K562 treated with DMSO at 1 percent for 24 hours (cell line): ENCODE measurements around the gene TVP23B. TPM values are rescaled to one million over a fixed set of nuclear protein-coding genes. Genes with fewer than 3 reads are reported as not detected.

Source experiments
- total RNA-seq: library from RNA; unstranded; fragments of 300-600 nt; gene quantifications from 2 replicates; pipeline ENCODE4 v1.2.3, GENCODE V29; 2022; ENCODE audit warnings: low read depth; ENCODE audit not compliant: insufficient read depth

TVP23B gene
- 9.0 and 14.0 TPM in 2 replicates for total RNA-seq

GRCh38 chr17:18780991-18781718, at the start of gene TVP23B:
TSS of gene TVP23B (plus strand) at chr17:18781183. CDS start at chr17:18781294, 111 bp downstream.

GRCh38 chr17:18743699-18744421, 37.1 kb upstream of the TVP23B start, which contains the start of gene FBXW10:
TSS of gene FBXW10 (plus strand) at chr17:18744054. CDS start at chr17:18744245, 191 bp downstream.

Other genes starting within 250 kb of the TVP23B start
- not detected in 2 replicates for gene TBC1D28, start 136.8 kb upstream of the TVP23B start, total RNA-seq
- gene FOXO3B, start 98.9 kb upstream of the TVP23B start, total RNA-seq = 3.0 and 3.2 TPM in 2 replicates
- not detected in 2 replicates for gene FBXW10, start 37.1 kb upstream of the TVP23B start, total RNA-seq
- 22.5 and 26.1 TPM in 2 replicates for gene PRPSAP2, start 76.9 kb downstream of the TVP23B start, total RNA-seq
- gene SLC5A10, start 171.0 kb downstream of the TVP23B start, total RNA-seq = 0.06 TPM in 1 of 2 replicates, not detected in the other
- 7.6 and 7.8 TPM in 2 replicates for gene FAM83G, start 223.6 kb downstream of the TVP23B start, total RNA-seq